Measurements from ENCODE around the gene CENATAC.

The CENATAC gene

GRCh38 chr11:119065369-119065768 lies 67.4 kb downstream of the CENATAC start:
- Histone ChIP-seq H3K4me3 (no peak overlapping the region), H3K36me3 (peaks cover 12% of the 10 kb centered on the region), H4K20me1 (no peaks in the 10 kb centered on the region), H3K27ac (no peak overlapping the region), H3K4me2 (0 out of 2 replicates have a peak overlapping the region, but pooled peaks have one; percentile 96), H3K9me3 (no peaks in the 10 kb centered on the region), H3K9ac (no peak overlapping the region), H3K27me3 (no peaks in the 10 kb centered on the region), H3K4me1 (peaks cover 44% of the 10 kb centered on the region)
- TF ChIP-seq Cebpa-rat (IDR thresholded peaks at IDR 0.05): no peak
